DMS 273 (cell line): ENCODE measurements around the gene L3MBTL4.
"Not testable (repeated sequence)": the region's sequence is repeated elsewhere in the genome, so short reads cannot be mapped to it uniquely, and the experiment has no call there.

ENCODE experiments used
- DNase-seq: peaks from one replicate; lab custom pipeline; 2025; ENCODE audit not compliant: unreplicated experiment; lab: John Stamatoyannopoulos, UW

The L3MBTL4 gene

GRCh38 chr18:6313415-6313814 is 101.3 kb downstream of the L3MBTL4 start:
- no peak for DNase-seq

- DNase-seq, result no peak
Observed at GRCh38 chr18:6311456-6312215, 103.1 kb downstream of the L3MBTL4 start.

GRCh38 chr18:6310714-6311113 is 104.0 kb downstream of the L3MBTL4 start:
- DNase-seq, result no peak

- no peak for DNase-seq
Observed at GRCh38 chr18:6297875-6298274, 116.8 kb downstream of the L3MBTL4 start.

- DNase-seq, result no peak
Observed at GRCh38 chr18:6294148-6294784, 120.4 kb downstream of the L3MBTL4 start.

GRCh38 chr18:6289843-6290242 is 124.9 kb downstream of the L3MBTL4 start:
- no peak for DNase-seq

DNA sequence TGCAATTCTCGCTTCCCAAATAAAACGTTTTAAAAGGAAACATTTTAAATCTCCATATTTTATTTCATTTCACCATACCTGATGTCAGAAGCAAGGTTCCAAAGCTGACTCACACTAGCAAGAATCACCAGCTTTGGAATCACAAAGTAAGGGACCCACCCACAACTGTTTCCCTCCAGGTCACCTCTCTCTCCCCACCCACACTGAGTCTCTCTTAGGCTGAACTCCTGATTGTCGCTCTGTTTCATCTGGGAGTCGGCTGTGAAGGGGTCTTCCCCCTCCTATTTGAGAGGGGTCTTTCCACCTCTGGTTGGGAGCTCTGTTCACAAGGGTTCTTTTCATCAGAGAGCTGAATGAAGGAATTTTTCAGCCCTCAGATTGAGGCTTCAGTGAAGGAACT is 128.1 kb downstream of the L3MBTL4 start:
- no peak for DNase-seq

DNA sequence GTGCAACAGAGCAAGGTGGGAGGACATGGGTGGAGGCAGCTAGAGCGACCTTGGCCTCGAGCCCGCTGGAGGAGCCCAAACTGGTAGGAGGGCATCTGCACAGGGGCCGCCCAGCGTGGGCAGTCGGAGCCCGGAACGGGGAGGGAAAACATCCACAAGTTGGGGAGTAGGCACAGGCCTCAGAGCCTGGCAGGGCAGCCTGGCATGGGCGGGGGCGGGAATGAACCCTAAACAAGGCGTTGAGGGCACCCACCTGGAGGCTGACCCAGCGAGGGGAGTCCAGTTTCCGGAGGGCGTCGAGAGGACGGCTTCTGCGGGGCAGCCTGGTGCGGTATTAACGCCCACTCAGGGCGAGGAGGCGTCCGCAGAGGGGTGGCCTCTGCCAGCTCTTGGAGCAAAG is 129.9 kb downstream of the L3MBTL4 start:
- DNase-seq, result no peak

DNA sequence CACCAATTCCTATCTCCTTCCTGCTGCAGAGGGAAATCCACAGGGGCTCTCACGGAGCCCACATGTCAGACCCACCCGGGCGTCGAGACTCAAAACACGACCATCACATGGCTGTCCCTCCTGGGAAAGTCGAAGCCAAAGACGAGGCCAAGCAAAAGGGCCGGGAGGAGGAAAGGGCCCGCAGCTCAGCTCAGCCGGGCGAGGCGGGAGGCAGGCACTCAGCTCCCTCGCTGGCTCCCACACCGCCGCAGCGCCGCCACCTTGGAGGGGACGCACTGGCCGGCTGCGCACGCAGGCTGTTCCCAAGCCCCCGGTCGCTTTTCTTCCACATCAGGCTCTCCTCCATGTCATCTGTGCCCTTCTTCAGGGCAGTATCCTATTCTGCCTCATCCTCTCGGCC is 130.4 kb downstream of the L3MBTL4 start:
- no peak for DNase-seq

DNA sequence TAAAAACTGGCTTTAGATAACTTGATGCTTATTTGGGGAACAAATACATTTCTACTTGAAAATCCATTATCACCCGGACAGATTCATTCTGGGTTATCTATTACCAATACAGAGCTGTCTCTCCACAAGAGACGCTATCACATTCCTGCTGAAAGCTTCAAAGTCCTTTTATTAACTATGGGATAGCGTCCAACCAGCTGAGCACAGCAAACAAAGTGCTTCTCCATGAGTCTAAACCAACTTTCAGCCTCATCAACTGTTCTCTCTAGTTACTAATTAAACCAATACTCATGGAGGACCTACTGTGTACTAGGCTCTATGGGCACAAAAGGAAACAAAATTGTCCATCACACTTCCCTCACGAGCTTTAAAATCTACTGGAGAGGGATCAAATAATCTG is 132.8 kb downstream of the L3MBTL4 start:
- no peak for DNase-seq

DNA sequence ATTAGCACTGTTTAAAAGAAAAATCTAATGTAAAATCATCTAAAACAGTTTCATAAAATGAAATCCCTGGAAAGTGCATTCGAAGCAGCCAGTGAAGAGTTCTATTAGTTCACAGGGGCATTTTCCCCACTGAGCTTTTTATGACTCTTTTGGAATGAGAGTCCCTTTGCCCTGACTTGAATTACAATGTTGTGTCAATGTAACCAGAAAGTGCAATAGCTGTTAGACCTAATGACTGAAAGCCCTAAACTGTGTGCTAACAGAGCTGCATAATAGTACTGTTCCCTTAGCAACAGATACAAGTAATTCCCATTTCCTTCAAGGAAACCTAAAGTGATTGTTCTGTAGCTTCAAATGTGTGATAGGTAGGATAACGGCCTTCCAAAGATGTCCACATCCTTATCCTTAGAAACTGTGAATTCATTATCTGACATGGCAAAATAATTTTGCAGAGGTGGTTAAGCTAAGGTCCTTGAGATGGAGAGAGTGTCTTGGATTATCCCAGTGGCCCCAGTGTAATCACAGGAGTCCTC is 134.4 kb downstream of the L3MBTL4 start:
- DNase-seq, result no peak

- DNase-seq, result peak; percentile 54
Observed at GRCh38 chr18:6279308-6279707, 135.4 kb downstream of the L3MBTL4 start.

DNA sequence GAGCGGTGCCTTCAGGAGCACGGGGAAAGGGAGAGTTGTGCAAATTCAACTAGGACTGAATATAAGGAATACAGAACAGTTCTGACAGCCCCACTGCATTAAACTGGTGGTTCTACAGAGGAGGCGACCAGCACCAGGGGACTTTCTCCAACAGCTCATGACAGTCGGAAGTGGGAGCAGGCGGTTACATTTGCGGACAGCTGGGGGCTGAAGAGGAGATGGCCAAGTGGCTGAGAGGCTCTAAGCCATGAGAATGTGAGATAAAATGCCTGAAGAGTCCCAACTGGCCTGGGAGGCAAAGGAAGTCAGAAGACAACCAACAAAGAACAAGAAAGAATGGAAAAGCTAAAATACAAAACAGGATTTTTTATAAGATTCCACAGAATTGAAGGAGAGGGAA is 141.3 kb downstream of the L3MBTL4 start:
- DNase-seq, result no peak

DNA sequence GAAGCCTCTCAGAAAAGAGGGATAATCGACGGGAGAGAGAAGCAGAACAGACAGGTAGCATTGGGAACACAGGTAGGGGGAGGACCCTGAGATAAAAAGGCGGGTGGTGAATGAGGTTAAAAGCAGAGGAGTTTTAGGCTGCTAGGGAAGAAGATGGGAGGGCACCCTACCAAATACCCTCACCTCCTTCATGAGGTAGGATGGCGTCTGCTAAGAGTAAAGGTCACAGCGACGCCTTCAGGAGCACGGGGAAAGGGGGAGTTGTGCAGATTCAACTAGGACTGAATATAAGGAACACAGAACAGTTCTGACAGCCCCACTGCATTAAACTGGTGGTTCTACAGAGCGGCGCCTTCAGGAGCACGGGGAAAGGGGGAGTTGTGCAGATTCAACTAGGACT is 142.6 kb downstream of the L3MBTL4 start:
- not testable (repeated sequence) for DNase-seq

DNA sequence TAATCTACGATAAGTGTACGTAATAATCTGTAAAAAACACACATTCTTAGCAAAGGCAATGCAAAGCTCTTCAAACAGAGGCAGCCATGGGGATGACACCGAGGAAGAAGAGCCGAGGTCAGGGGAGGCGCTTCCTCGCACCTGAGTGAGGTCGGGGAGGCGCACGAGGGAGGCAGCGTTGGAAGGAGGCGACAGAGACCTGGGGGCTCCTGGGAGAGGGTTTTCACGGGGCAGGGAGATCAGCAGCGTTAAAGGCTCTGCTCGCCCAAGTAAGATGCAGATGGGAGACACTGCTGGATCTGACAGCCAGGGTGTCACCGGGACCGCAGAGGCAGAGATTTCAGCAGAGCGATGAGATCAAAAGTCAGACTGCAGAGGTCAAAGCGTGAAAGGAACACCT is 143.1 kb downstream of the L3MBTL4 start:
- DNase-seq, result no peak

- no peak for DNase-seq
Observed at GRCh38 chr18:6270771-6271216, 143.9 kb downstream of the L3MBTL4 start.

DNA sequence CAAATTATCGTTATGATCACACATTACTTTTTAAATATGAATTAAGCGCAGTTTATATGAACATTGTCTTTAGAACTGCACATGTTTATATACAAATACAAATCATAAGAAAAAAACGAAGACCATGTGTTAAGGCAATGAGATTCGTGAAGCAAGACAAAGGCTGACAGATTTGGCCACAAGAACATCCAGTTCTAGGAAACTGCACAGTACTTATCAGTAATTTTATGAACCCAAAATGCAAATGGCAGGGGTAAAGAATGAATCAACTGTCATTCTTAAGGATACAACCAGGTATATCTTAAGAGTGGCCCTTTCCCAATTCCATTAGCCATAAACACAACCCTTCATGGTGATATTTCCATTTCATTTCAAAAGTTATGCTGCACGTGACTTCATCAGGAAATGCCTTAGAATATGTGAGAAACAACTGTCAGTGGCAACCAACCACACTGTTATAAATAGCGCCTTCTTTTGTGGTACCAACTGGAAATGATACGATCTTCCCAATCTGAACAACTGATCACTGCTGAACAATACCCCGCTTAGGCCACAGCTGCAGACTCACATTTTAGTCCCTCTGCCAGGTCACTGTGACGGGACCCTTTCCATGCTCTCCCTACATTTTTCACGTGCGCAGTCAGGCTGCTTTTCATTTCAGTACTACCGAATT is 144.9 kb downstream of the L3MBTL4 start:
- DNase-seq, result no peak

DNA sequence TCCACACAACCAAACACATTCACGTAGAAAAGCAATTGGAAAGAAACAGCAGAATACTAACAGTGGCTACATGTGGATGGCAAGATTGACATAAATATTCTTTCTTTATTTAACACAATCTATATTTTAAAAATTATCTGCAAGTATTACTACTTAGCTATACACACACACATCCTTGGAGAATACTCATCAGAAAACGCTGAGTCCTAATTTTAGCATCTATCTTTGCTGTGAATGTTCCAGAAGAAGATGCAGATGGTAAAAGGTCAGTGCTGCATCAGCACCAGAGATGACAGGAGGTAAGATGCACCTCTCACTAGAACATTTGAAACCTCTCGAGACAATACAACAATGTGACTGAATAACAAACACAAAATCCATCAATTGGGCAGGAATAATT is 148.5 kb downstream of the L3MBTL4 start:
- DNase-seq, result no peak

GRCh38 chr18:6261938-6262337 is 152.8 kb downstream of the L3MBTL4 start:
- no peak for DNase-seq

GRCh38 chr18:6259324-6259723 is 155.4 kb downstream of the L3MBTL4 start:
- not testable (repeated sequence) for DNase-seq

- no peak for DNase-seq
Observed at GRCh38 chr18:6257950-6258349, 156.8 kb downstream of the L3MBTL4 start.

DNA sequence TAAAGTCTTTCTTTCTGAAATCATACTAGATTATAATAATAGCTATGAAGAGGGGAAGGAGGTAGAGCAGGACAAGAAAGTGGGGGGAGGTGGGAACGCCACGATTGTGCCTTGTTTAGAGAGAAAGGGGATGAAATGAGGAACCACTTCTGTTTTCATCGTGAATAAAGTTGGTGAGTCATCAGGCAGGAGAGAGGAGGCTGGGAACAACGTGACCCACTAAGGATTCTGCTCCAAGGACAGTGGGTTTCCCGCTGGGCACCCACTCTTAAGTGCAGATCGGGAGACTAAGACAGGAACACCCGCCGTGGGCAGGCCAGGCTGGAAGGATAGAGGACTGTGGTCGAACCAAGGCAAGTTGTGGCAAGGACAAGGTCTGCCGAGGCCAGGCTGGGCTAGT is 158.2 kb downstream of the L3MBTL4 start:
- DNase-seq, result no peak
